ENCODE measurements around the gene NUCKS1. TPM values are rescaled to one million over a fixed set of nuclear protein-coding genes. Genes with fewer than 3 reads are reported as not detected.

NUCKS1 gene
- total RNA-seq, 1 experiment from 2014 or later = 237 TPM

- DNase-seq (ENCODE audit: low read depth, low spot score) = no peak
- Histone ChIP-seq H3K79me2 (ENCODE audit: insufficient read depth, low read length) (no peaks in the 10 kb centered on the region), H2AFZ (ENCODE audit: low read depth, low read length, poor library complexity, severe bottlenecking) (no peak overlapping the region), H3K9me2 (ENCODE audit: insufficient read depth) (no peaks in the 10 kb centered on the region), H3K4me3 (replicated peaks in 1 of 2; ENCODE audit: low read depth in 1 of 2, low read length in 2 of 2) (no peak overlapping the region), H3K9ac (ENCODE audit: low read length) (no peak overlapping the region), H3K9me3 (ENCODE audit: control insufficient read depth in 1 of 2, insufficient read depth in 1 of 2, low read depth in 1 of 2, low read length in 2 of 2) (no peaks in the 10 kb centered on the region), H3K36me3 (ENCODE audit: control insufficient read depth in 1 of 2, insufficient read depth in 2 of 2, low read length in 2 of 2) (no peaks in the 10 kb centered on the region), H3K27me3 (ENCODE audit: insufficient read depth, low read length) (no peaks in the 10 kb centered on the region), H3K4me1 (ENCODE audit: control insufficient read depth in 1 of 2, insufficient read depth in 2 of 2, low read length in 2 of 2) (peaks cover 0 to 6% of the 10 kb centered on the region in 2 experiments; a peak in 2 of 4 replicates), H4K20me1 (ENCODE audit: insufficient read depth) (no peaks in the 10 kb centered on the region), H3K27ac (ENCODE audit: low read depth, low read length) (no peak overlapping the region), H3K4me2 (ENCODE audit: low read length) (no peak overlapping the region)
- ChIA-PET CTCF (no interaction called here), POLR2A (no interaction called here), RAD21 (ENCODE audit: low non-redundant PET in 1 of 2, low total read pairs in 2 of 2, uncharacterized antibody in 2 of 2, unreplicated experiment in 2 of 2) (no interaction called here)
- TF ChIP-seq CTCF (IDR thresholded peaks at IDR 0.05 in 2 of 3, conservative IDR thresholded peaks at IDR 0.05 in 1 of 3; ENCODE audit: borderline replicate concordance in 1 of 3, insufficient read depth in 1 of 3, low read depth in 2 of 3, low read length in 2 of 3) (no peak), SP1 (IDR thresholded peaks at IDR 0.05; ENCODE audit: low read depth) (no peak), ZBTB33 (IDR thresholded peaks at IDR 0.05; ENCODE audit: extremely low read depth, insufficient replicate concordance, low read length) (no peak), ZNF274 (IDR thresholded peaks at IDR 0.05; ENCODE audit: low read depth, low read length) (no peak), ATF3 (IDR thresholded peaks at IDR 0.05) (no peak), POLR2AphosphoS5 (IDR thresholded peaks at IDR 0.05; ENCODE audit: low read depth, low read length) (no peak), REST (IDR thresholded peaks at IDR 0.05; ENCODE audit: low read depth) (no peak), EGR1 (IDR thresholded peaks at IDR 0.05; ENCODE audit: low read depth) (no peak), ELF1 (IDR thresholded peaks at IDR 0.05; ENCODE audit: borderline replicate concordance, low read depth) (no peak), CEBPB (IDR thresholded peaks at IDR 0.05; ENCODE audit: low read depth) (no peak), SIN3A (IDR thresholded peaks at IDR 0.05; ENCODE audit: low read depth) (no peak), ZFX (IDR thresholded peaks at IDR 0.05) (no peak), TCF7L2 (IDR thresholded peaks at IDR 0.05; ENCODE audit: borderline replicate concordance, extremely low read depth, insufficient read depth, insufficient read length) (no peak), SRF (IDR thresholded peaks at IDR 0.05; ENCODE audit: low read depth) (no peak), MAX (IDR thresholded peaks at IDR 0.05) (no peak), FOSL1 (IDR thresholded peaks at IDR 0.05; ENCODE audit: low read depth) (no peak), EZH2 (IDR thresholded peaks at IDR 0.05) (no peak), CBX3 (IDR thresholded peaks at IDR 0.05; ENCODE audit: low read depth) (no peak), RAD21 (IDR thresholded peaks at IDR 0.05; ENCODE audit: low read depth) (no peak)
- BruUV-seq (replicated peaks) = no TSS peak
- ATAC-seq = no peak
- intact Hi-C loops (cut with micrococcal nuclease) = no loop called here
Observed at GRCh38 chr1:205780335-205780734, 30.4 kb upstream of the NUCKS1 start.
